GM18526 (cell line): ENCODE measurements around the gene GYG2.

Source experiments
- POLR2A ChIP-seq: IDR thresholded peaks from 3 replicates; pipeline ENCODE4 v1.6.1; 2011; ENCODE audit not compliant: insufficient read length; ENCODE audit errors: extremely low read depth

Gene GYG2

GRCh38 chrX:2824886-2825285 is 3.8 kb upstream of the GYG2 start:
- TF ChIP-seq POLR2A = no peak

GRCh38 chrX:2828959-2829411 is 255 bp downstream of the GYG2 start:
- TF ChIP-seq POLR2A = no peak

GRCh38 chrX:2829469-2830246 is 928 bp downstream of the GYG2 start:
- TF ChIP-seq POLR2A = no peak

- no peak for TF ChIP-seq POLR2A
Measured at GRCh38 chrX:2831471-2832228, 2.9 kb downstream of the GYG2 start.

GRCh38 chrX:2837961-2838360 is 9.2 kb downstream of the GYG2 start:
- TF ChIP-seq POLR2A = no peak

GRCh38 chrX:2840961-2841360 is 12.2 kb downstream of the GYG2 start:
- no peak for TF ChIP-seq POLR2A

- TF ChIP-seq POLR2A = no peak
Measured at GRCh38 chrX:2841537-2841936, 12.8 kb downstream of the GYG2 start.

GRCh38 chrX:2846992-2847391 is 18.3 kb downstream of the GYG2 start:
- no peak for TF ChIP-seq POLR2A

- no peak for TF ChIP-seq POLR2A
Measured at GRCh38 chrX:2848871-2849301, 20.2 kb downstream of the GYG2 start.

GRCh38 chrX:2854918-2855317 is 26.2 kb downstream of the GYG2 start:
- TF ChIP-seq POLR2A = no peak

GRCh38 chrX:2855761-2856160 is 27.0 kb downstream of the GYG2 start:
- TF ChIP-seq POLR2A = no peak

- no peak for TF ChIP-seq POLR2A
Measured at GRCh38 chrX:2857566-2857965, 28.8 kb downstream of the GYG2 start.

- no peak for TF ChIP-seq POLR2A
Measured at GRCh38 chrX:2859197-2859797, 30.6 kb downstream of the GYG2 start.

GRCh38 chrX:2862404-2862803 is 33.7 kb downstream of the GYG2 start:
- no peak for TF ChIP-seq POLR2A

- no peak for TF ChIP-seq POLR2A
Measured at GRCh38 chrX:2863646-2864045, 34.9 kb downstream of the GYG2 start.

GRCh38 chrX:2867206-2867605 is 38.5 kb downstream of the GYG2 start:
- TF ChIP-seq POLR2A = no peak
